GM12878 (cell line): Measurements from ENCODE around the gene TTC39C. TPM values are rescaled to one million over a fixed set of nuclear protein-coding genes. Genes with fewer than 3 reads are reported as not detected.

Experiments
- BHLHE40 ChIP-seq, 2 experiments: fragments of 450-650 bp in 1 of 2; IDR thresholded peaks; 2 replicates each; pipeline ENCODE4 v1.6.1; 2011 to 2017; ENCODE audit warnings: low read depth in 2 of 2, borderline replicate concordance in 1 of 2, improper control_type of control experiment in 1 of 2, low read length in 1 of 2, mild to moderate bottlenecking in 1 of 2
- BRCA1 ChIP-seq: IDR thresholded peaks from 2 replicates; pipeline ENCODE4 v1.6.1; 2011; ENCODE audit warnings: low read depth, low read length, improper control_type of control experiment
- CREM ChIP-seq: IDR thresholded peaks from 2 replicates; pipeline ENCODE4 v1.6.1; 2014; ENCODE audit warnings: antibody characterized with exemption, low read depth
- EED ChIP-seq: sonication (generic); IDR thresholded peaks from 2 replicates; pipeline ENCODE4 v1.6.1; 2016; ENCODE audit warnings: antibody characterized with exemption, low read depth
- EGR1 ChIP-seq, 2 experiments: IDR thresholded peaks; 1 replicate in 1 of 2; 2 replicates in 1 of 2; pipeline ENCODE4 v1.6.1; 2011 to 2012; ENCODE audit warnings: low read depth in 2 of 2, low read length in 2 of 2, borderline replicate concordance in 1 of 2, mild to moderate bottlenecking in 1 of 2, moderate library complexity in 1 of 2
- ESRRA ChIP-seq: IDR thresholded peaks from 2 replicates; pipeline ENCODE4 v1.6.1; 2012; ENCODE audit warnings: mild to moderate bottlenecking, low read length, improper control_type of control experiment
- ETV6 ChIP-seq, 2 experiments: fragments of 450-650 bp in 1 of 2; IDR thresholded peaks in 1 of 2; conservative IDR thresholded peaks in 1 of 2; 2 replicates each; pipeline ENCODE4 v1.6.1; 2014; ENCODE audit warnings: antibody characterized with exemption in 1 of 2, borderline replicate concordance in 1 of 2, low read depth in 1 of 2, mild to moderate bottlenecking in 1 of 2, moderate library complexity in 1 of 2
- GATAD2B ChIP-seq: fragments of 450-650 bp; conservative IDR thresholded peaks from 2 replicates; pipeline ENCODE4 v1.6.1; 2017; ENCODE audit warnings: low read depth, mild to moderate bottlenecking, moderate library complexity
- HCFC1 ChIP-seq: fragments of 150-350 bp; IDR thresholded peaks from 2 replicates; pipeline ENCODE4 v1.6.1; 2014; ENCODE audit warnings: low read length
- MTA2 ChIP-seq: fragments of 450-650 bp; IDR thresholded peaks from 2 replicates; pipeline ENCODE4 v1.6.1; 2016; ENCODE audit warnings: low read depth, mild to moderate bottlenecking, moderate library complexity
- MXI1 ChIP-seq: fragments of 150-350 bp; IDR thresholded peaks from 2 replicates; pipeline ENCODE4 v1.6.1; 2011; ENCODE audit warnings: low read depth, mild to moderate bottlenecking, inconsistent platforms, low read length, improper control_type of control experiment
- NFXL1 ChIP-seq: fragments of 450-650 bp; IDR thresholded peaks from 2 replicates; pipeline ENCODE4 v1.6.1; 2017; ENCODE audit warnings: antibody characterized with exemption, mild to moderate bottlenecking, borderline replicate concordance
- NR2F1 ChIP-seq: fragments of 450-650 bp; conservative IDR thresholded peaks from 2 replicates; pipeline ENCODE4 v1.6.1; 2017; ENCODE audit warnings: mild to moderate bottlenecking
- PAX5 ChIP-seq: IDR thresholded peaks from 2 replicates; pipeline ENCODE4 v1.6.1; 2011; ENCODE audit warnings: low read depth, low read length, borderline replicate concordance
- POU2F2 ChIP-seq: IDR thresholded peaks from 3 replicates; pipeline ENCODE4 v1.6.1; 2011; ENCODE audit warnings: low read depth, mild to moderate bottlenecking, low read length, borderline replicate concordance
- TCF12 ChIP-seq: IDR thresholded peaks from 2 replicates; pipeline ENCODE4 v1.6.1; 2011; ENCODE audit warnings: low read depth, mild to moderate bottlenecking, low read length
- ZBTB4 ChIP-seq: fragments of 450-650 bp; formaldehyde crosslinking; IDR thresholded peaks from 2 replicates; pipeline ENCODE4 v1.4.0; 2022; ENCODE audit warnings: mild to moderate bottlenecking, moderate library complexity
- polyA plus RNA-seq, 11 experiments: library from polyadenylated mRNA; depleted of rRNA in 4 of 11; unstranded in 6 of 11; stranded (reverse) in 5 of 11; fragments of >200 nt; fragmentation: Nextera tagmentation in 4 of 11; fragmentation: Illumina TruSeq in 1 of 11; extraction: Ambion mirVana in 4 of 11; extraction: Trizol in 1 of 11; gene quantifications; 1 replicate in 1 of 11; 2 replicates in 10 of 11; pipeline versions ENCODE4 v1.2.1 to v1.2.3, GENCODE V29; 2011 to 2016; ENCODE audit warnings: inconsistent platforms in 2 of 11, missing spikeins in 2 of 11, low read depth in 1 of 11
- total RNA-seq, 4 experiments: library from RNA; depleted of rRNA in 3 of 4; stranded (reverse); fragments of >200 nt in 3 of 4; fragmentation: Illumina TruSeq in 1 of 4; extraction: Trizol in 1 of 4; gene quantifications; 2 replicates each; pipeline versions ENCODE4 v1.2.1 to v1.2.3, GENCODE V29; 2013 to 2021
- TF ChIP-seq, protein P1 (sequence below): fragments of 450-650 bp; IDR thresholded peaks from 2 replicates; pipeline ENCODE4 v1.6.1; 2017; ENCODE audit warnings: mild to moderate bottlenecking, moderate library complexity

The TTC39C gene
- total and polyA plus RNA-seq, 10 of the 15 experiments (the other 5 are each of a cell fraction or from before 2014, with no cell fraction given), result 21.1 to 91.0 (median 64.8) TPM

DNA sequence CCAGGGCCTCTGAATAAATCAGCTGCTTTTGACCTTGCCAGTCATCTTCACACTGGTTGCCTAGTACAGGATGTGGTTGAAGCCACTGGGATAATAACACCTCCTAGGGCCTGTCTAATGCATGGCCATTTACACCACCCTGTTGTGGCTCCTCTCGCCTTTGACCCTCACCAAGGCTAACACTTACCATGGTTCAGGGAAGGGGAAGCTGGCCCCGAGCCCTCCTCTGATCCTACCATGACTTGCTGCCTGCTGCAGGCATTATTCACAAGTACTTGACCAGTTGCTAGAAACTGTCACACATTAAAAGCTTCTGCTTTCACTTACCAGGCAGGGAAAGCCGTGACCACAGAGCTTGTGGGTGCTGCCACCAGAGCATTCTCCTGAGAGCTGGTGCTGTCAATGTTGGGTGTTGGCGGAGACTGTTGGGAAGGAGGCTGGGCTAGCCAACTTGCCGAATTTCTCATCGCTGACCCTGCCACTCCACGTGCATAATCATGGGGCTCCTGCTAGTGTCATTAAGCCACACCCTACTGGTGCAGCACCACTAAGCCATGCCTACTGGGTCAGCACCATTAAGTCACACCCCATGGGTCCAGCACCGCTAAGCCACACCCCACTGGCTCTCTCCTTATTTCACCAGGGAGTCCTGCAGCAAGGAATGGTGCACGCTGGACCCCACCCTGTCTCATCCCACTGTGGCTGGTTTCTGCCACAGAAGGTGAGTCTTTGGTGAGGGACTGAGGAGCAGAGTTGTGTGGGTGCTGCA lies 47.0 kb upstream of the TTC39C start (continued):
- TF ChIP-seq, protein P1, sequence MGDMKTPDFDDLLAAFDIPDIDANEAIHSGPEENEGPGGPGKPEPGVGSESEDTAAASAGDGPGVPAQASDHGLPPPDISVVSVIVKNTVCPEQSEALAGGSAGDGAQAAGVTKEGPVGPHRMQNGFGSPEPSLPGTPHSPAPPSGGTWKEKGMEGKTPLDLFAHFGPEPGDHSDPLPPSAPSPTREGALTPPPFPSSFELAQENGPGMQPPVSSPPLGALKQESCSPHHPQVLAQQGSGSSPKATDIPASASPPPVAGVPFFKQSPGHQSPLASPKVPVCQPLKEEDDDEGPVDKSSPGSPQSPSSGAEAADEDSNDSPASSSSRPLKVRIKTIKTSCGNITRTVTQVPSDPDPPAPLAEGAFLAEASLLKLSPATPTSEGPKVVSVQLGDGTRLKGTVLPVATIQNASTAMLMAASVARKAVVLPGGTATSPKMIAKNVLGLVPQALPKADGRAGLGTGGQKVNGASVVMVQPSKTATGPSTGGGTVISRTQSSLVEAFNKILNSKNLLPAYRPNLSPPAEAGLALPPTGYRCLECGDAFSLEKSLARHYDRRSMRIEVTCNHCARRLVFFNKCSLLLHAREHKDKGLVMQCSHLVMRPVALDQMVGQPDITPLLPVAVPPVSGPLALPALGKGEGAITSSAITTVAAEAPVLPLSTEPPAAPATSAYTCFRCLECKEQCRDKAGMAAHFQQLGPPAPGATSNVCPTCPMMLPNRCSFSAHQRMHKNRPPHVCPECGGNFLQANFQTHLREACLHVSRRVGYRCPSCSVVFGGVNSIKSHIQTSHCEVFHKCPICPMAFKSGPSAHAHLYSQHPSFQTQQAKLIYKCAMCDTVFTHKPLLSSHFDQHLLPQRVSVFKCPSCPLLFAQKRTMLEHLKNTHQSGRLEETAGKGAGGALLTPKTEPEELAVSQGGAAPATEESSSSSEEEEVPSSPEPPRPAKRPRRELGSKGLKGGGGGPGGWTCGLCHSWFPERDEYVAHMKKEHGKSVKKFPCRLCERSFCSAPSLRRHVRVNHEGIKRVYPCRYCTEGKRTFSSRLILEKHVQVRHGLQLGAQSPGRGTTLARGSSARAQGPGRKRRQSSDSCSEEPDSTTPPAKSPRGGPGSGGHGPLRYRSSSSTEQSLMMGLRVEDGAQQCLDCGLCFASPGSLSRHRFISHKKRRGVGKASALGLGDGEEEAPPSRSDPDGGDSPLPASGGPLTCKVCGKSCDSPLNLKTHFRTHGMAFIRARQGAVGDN, result peak; percentile 46; the same call in 1 of the 2 replicates
- no peak for TF ChIP-seq BRCA1
- no peak for TF ChIP-seq ZBTB4 (CRISPR knock-in tag)
- peak; percentile 31; the same call in 1 of the 2 replicates for TF ChIP-seq MXI1
- TF ChIP-seq CREM, result no peak
- TF ChIP-seq MTA2, result peak; percentile 56
- no peak for TF ChIP-seq TCF12
- 0 out of 2 replicates have a peak, but pooled peaks have one; percentile 22 for TF ChIP-seq PAX5
- 0 out of 4 replicates have a peak, but pooled peaks of 1 of the 2 experiments have one; percentile 24 for TF ChIP-seq ETV6 (conservative IDR thresholded peaks at IDR 0.05 in 1 of 2, IDR thresholded peaks at IDR 0.05 in 1 of 2; ENCODE audit: borderline replicate concordance in 1 of 2, low read depth in 1 of 2)
- peak in 1 of 2 experiments; percentile 43; a peak in 1 of 4 replicates for TF ChIP-seq BHLHE40 (IDR thresholded peaks at IDR 0.05; ENCODE audit: borderline replicate concordance in 1 of 2, low read depth in 2 of 2, low read length in 1 of 2)
- no peak for TF ChIP-seq EGR1 (IDR thresholded peaks at IDR 0.05; ENCODE audit: borderline replicate concordance in 1 of 2, low read depth in 2 of 2, low read length in 2 of 2)
- no peak for TF ChIP-seq GATAD2B
- peak; percentile 78 for TF ChIP-seq NR2F1
- TF ChIP-seq ESRRA, result no peak
- 0 out of 3 replicates have a peak, but pooled peaks have one; percentile 20 for TF ChIP-seq POU2F2
- 0 out of 2 replicates have a peak, but pooled peaks have one; percentile 29 for TF ChIP-seq EED
- no peak for TF ChIP-seq HCFC1
- no peak for TF ChIP-seq NFXL1
